Left lobe of liver (tissue), 2 donors: ENCODE measurements around the gene PRLR. TPM values are rescaled to one million over a fixed set of nuclear protein-coding genes. Genes with fewer than 3 reads are reported as not detected.
A peak's percentile ranks its signal among the peaks of the same experiment; 100 is the strongest.

Experiments used
- ATAC-seq: fragments of 200-7000 bp; cut with Tn5 transposase; one replicate; pipeline ENCODE4 v1.9.1; 2020; ENCODE audit warnings: mild to moderate bottlenecking, moderate library complexity
- DNase-seq: peaks from one replicate; pipeline ENCODE4 v3.0.0-alpha.2; 2020; ENCODE audit warnings: low spot score
- total RNA-seq: library from RNA; stranded (reverse); gene quantifications from one replicate; pipeline ENCODE4 v1.2.1, GENCODE V29; 2021
- donor health status: DM: no; HTN: no; CAD: no; lungs with moderate emphysema.
- donor health status: DM: no; HTN: yes; CAD: no.

PRLR gene
- total RNA-seq, 1 donor from 2014 or later: 11.9 TPM

DNA sequence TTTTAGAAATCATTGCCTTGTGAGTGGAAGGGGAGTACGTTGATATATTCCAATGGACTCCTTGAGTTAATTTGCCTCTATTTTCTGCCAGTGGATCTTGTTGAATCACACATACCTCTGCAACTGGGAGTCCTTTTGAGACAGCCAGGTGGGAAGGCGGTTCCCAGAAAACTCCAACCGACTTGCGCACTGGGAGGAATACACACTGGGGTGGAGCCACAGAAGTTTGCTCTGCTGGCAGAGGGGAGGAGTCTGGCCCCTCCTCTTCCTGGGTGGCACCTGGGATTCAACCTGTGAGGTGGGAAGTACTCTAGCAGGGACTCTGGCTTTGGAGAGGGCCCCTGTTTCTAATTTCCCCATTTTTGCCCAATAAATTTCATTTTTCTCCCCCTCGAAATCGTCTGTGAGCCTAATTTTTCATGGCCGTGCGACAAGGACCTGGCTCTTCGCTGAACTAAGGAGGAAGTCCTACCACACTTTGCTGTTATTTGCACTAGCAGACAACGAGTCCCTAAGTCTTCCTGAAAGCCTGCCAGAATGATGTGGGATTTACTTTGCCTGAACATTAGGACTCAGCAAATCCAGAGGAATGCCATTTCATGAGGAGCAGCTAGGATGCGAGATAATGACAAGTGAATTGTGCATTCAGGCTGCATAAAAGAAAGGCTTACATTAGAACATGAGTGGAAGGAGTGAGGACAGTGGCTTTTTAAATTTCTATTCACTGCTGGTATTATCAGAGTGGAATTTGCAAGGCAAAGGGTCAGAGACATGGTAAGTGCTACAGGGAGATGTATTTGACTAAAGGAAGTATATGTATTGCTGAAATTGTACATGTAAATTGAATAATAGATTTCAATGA is 67.2 kb downstream of the PRLR start:
- DNase-seq: no peak
- no peak for ATAC-seq

- no peak for DNase-seq
- ATAC-seq: peak; percentile 66
Observed at GRCh38 chr5:35161652-35162273, 68.5 kb downstream of the PRLR start.

- no peak for ATAC-seq
- no peak for DNase-seq
Observed at GRCh38 chr5:35160486-35161116, 69.7 kb downstream of the PRLR start.

- DNase-seq (no peak), ATAC-seq (peak; percentile 75)
Observed at GRCh38 chr5:35159370-35159742, 70.9 kb downstream of the PRLR start.

DNA sequence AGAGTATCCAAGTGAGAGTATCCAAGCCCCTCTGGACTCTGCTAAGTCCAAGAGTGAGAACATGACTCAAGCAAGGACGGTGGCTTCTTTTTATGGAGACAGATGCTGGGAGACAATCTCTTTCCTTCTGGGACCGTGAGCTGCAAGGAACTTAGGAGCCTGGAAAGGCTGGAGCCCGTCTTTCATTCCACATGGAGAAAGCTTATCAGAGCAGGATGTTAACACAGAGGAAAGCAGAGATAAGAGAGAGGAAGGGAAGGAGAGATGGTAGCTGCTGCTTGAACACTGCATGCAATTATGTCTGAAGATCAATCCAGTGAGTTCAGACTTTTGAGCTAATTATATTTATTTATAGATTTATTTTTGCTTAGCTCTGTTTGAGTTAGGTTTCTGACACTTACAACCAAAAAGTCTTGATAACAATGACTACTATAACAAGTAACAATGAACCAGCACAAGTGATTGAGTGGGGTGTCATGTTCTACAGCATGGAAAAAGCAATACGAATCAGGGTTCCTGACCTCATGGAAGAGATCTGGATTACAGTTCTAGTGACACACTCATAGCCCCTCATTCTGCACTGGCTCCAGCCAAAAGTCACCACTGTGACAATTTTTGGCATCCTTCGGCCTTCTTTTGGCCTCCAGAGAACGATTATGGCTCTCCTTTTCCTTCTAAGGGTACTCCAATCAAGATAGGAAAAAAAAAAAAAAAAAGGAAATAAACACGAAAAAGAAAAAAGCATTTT is 71.5 kb downstream of the PRLR start:
- peak; percentile 28 for ATAC-seq
- DNase-seq: no peak

DNA sequence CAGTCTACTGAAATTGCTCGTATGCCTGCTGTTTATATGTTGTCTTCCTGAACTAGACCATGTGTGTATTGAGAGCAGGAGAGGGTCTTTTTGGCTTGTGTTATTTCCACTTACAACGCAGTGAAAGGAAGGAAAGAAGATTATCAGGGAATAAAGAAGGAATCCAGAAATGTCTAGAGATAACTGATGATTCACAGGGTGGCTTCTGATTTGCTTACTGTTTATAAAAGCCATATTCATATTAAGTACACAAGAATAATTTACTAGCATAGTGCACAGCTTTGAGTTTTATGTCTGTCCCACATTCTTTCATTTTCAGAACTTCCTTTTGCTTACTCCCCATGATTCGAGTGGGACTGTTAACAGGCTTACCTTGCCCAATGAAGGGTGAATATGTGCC is 72.1 kb downstream of the PRLR start:
- DNase-seq: no peak
- no peak for ATAC-seq

GRCh38 chr5:35153375-35153932 is 76.8 kb downstream of the PRLR start:
- DNase-seq (no peak), ATAC-seq (no peak)

GRCh38 chr5:35152733-35153132 is 77.6 kb downstream of the PRLR start:
- no peak for DNase-seq
- no peak for ATAC-seq

- ATAC-seq (no peak), DNase-seq (no peak)
Observed at GRCh38 chr5:35151146-35151920, 79.0 kb downstream of the PRLR start.

GRCh38 chr5:35149041-35149440 is 81.2 kb downstream of the PRLR start:
- DNase-seq (no peak), ATAC-seq (no peak)

DNA sequence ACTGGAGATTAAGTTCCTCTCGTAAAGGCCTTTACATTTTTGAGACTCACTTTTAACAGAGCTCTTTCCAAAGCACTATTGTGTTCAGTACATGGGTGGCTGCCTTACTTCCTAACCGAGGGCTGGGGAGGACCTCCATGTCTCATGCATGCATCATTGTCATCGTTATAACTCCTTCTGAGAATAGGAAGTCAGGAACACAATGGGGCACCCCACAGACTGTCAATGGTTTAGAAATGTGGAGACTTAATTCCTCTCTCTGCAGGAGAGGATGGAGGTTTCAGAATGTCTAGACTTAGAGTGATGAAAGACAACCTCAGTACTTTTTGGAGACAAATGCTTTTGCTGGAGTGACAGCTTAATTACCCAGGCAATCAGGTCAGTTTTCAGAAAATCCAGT is 83.9 kb downstream of the PRLR start:
- DNase-seq (no peak), ATAC-seq (no peak)

DNA sequence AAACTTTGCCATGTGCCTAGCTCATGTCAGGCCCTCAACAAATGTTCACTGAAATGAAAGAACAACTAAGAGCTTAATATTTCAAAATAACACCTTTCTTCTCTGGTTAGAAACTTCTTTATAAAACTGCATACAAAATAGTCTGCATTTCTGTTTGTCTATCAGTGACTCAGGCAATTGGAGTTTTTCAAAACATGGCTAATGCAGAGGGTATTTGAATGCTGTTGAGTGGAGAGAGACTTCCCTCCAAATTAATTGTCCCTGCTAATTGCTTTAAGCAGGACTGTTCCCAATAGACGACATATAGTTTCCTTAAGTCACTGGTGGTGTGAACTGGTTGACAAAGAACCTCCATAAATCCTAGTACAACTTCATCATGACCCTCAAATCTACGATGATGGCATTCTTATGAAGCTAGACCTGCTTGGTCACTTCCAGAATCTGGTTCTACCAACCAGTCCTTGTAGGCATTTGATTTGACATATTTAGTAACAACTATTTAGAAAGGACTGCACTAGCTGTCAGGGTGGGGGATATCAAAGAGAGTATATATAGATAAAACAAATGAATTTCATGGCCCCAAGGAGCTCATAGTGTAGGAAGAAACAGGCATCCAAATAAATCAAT is 84.5 kb downstream of the PRLR start:
- no peak for ATAC-seq
- DNase-seq: no peak

DNA sequence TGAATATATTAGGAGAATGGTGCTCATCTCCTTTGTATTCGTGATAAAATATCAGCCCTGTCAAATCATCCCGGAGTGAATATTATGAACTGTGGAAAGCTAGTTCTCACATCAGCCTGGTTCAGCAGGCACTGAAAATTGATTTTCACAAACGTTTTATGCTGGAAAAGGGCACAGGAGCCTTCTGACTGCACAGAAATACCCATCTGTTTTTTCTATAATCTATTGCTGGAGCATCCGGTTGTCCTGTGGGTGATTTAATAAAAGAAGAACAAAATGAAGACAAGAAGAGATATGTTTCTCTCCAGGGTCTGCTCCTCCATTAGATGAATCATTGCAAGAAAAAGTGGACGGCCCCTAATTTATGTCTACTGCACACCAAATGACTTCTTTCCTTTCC is 85.3 kb downstream of the PRLR start:
- DNase-seq (no peak), ATAC-seq (no peak)

DNA sequence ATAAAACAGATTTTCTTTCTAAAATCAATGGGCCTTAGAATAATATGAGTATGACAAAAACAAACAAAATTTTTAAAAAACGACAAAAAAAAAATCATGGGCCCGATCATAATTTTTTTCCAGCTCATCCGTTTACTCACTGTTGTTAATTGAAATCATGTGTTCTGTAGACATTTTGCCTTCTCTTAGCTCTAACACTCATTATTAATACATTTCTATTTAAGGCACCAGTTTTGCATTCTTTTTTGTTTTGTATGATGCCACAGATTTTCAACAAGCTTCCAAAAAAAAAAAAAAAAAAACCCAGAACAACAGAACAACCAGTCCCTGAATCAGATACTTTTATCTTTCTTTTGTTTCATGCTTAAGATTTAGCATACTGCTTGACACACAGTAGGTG is 86.4 kb downstream of the PRLR start:
- no peak for DNase-seq

GRCh38 chr5:35141739-35142138 is 88.5 kb downstream of the PRLR start:
- ATAC-seq (no peak), DNase-seq (no peak)

More for the DNA sequence above, 86.4 kb downstream of the PRLR start:
- ATAC-seq: no peak

DNA sequence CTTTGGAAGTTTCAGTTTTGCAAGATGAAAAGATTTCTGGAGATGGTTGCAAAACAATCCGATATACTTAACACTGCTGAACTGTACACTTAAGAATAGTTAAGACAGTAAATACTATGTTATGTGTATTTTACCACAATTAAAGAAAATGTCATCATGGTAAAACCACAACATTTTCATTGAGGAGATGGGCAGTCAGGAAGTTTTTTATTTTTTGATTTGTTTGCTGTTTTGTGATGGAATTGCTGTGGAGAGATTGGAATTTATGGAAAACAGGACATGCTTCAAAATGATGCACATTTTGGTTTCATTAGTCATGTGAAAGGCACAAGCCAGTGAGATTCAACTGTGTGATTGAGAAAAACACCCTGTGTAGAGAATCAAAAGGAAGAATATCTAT is 92.1 kb downstream of the PRLR start:
- no peak for ATAC-seq
- no peak for DNase-seq

DNA sequence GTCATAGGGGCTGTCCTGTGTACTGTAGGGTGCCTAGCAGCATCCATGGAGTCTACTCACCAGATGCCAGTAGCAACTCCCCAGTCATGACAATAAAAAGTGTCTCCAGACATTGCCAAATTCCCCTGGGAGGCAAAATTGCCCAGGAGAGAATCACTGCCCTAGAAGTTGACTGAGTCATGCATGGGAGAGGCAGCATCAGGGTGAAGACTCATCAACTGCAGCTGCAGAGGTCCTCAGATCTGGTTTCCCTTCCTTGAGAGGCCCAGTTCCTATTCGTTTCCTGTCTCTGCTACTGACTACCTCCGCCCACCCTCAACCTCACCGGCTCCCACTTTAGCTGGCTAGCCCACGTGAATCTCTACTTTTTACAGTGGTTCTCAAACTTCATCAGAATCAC is 93.9 kb downstream of the PRLR start:
- no peak for DNase-seq
- no peak for ATAC-seq

- DNase-seq (peak; percentile 53), ATAC-seq (peak; percentile 90)
Observed at GRCh38 chr5:35135239-35135700, 95.0 kb downstream of the PRLR start.

GRCh38 chr5:35134278-35135030 is 95.8 kb downstream of the PRLR start:
- no peak for DNase-seq
- peak; percentile 60 for ATAC-seq
